SK-N-MC (cell line): ENCODE results near the gene RIPPLY3.

Experiments
- EZH2 ChIP-seq: fragments of 200-600 bp; sonication (generic); IDR thresholded peaks from one replicate; pipeline ENCODE4 v1.6.1; 2017; ENCODE audit warnings: antibody characterized with exemption
- FOXP2 ChIP-seq: optimal IDR thresholded peaks from 2 replicates; pipeline ENCODE3; 2011; ENCODE audit warnings: mild to moderate bottlenecking, moderate library complexity; ENCODE audit not compliant: insufficient read depth; ENCODE audit errors: extremely low read length, control extremely low read depth
- POLR2AphosphoS5 ChIP-seq: IDR thresholded peaks from 2 replicates; pipeline ENCODE4 v1.6.1; 2012; ENCODE audit warnings: mild to moderate bottlenecking, low read depth, low read length, borderline replicate concordance

DNA sequence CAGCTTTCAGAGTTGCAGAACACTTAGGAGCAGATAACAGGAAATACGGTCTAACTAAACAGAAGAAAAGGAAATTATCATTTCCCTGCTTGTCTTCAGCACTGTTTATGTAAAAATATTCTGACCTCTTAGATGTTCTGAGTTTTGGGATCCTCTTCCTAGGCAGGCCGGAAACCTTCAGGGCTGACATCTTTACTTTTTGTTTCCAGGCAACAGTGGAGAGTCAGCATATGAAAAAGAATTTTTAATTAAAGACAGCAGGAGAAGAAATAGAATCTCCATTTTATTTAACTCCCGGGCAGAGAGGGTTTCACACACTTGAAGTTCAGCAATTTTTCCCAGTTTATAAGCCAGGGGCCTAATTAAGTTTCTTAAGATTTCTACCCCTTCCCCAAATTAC, 5.1 kb upstream of the RIPPLY3 start:
- no peak; the same call in 1 of the 2 replicates for TF ChIP-seq POLR2AphosphoS5
- TF ChIP-seq EZH2 = no peak
- no peak for TF ChIP-seq FOXP2
